H1 (cell line): ENCODE data around the gene AGFG1. TPM values are rescaled to one million over a fixed set of nuclear protein-coding genes. Genes with fewer than 3 reads are reported as not detected.

ENCODE experiments used
- CHD7 ChIP-seq: fragments of 300-600 bp; sonication (generic); IDR thresholded peaks from 2 replicates; pipeline ENCODE4 v1.7.1; 2012; ENCODE audit warnings: low read length, moderate library complexity, mild to moderate bottlenecking, inconsistent platforms; ENCODE audit not compliant: insufficient replicate concordance
- CTCF ChIP-seq, 3 experiments: IDR thresholded peaks; 1 replicate in 2 of 3; 2 replicates in 1 of 3; pipeline versions ENCODE4 v1.5.1 to v1.6.1; 2011; ENCODE audit warnings: low read length in 3 of 3, mild to moderate bottlenecking in 3 of 3, inconsistent platforms in 2 of 3, low read depth in 1 of 3, moderate library complexity in 1 of 3; ENCODE audit not compliant: insufficient read depth in 1 of 3; ENCODE audit errors: control extremely low read depth in 1 of 3
- HDAC6 ChIP-seq: IDR thresholded peaks from one replicate; pipeline ENCODE4 v1.7.1; 2012; ENCODE audit warnings: low read depth, mild to moderate bottlenecking, inconsistent platforms, low read length, moderate library complexity
- KDM5A ChIP-seq: fragments of 200-600 bp; IDR thresholded peaks from 2 replicates; pipeline ENCODE4 v1.7.1; 2012; ENCODE audit warnings: mild to moderate bottlenecking, low read length, inconsistent platforms, mixed read lengths
- MAX ChIP-seq: IDR thresholded peaks from 2 replicates; pipeline ENCODE4 v1.6.1; 2012; ENCODE audit warnings: inconsistent platforms
- TEAD4 ChIP-seq: IDR thresholded peaks from 2 replicates; pipeline ENCODE4 v1.6.1; 2012; ENCODE audit warnings: low read depth, low read length, inconsistent platforms, mixed read lengths
- ZNF274 ChIP-seq: IDR thresholded peaks from 2 replicates; pipeline ENCODE4 v1.7.0; 2012; ENCODE audit warnings: low read length, borderline replicate concordance; ENCODE audit errors: extremely low read depth
- polyA plus RNA-seq, 7 experiments: library from polyadenylated mRNA; depleted of rRNA in 3 of 7; stranded (reverse) in 5 of 7; unstranded in 2 of 7; fragments of >200 nt in 5 of 7; fragments of 200-250 nt in 2 of 7; gene quantifications; 1 replicate in 5 of 7; 2 replicates in 1 of 7; 4 replicates in 1 of 7; pipeline versions ENCODE4 v1.2.1 to v1.2.3, GENCODE V29; 2011 to 2013; ENCODE audit warnings: missing spikeins in 2 of 7, mixed read lengths in 2 of 7
- total RNA-seq: library from RNA; stranded (reverse); fragmentation: NEBNext Ultra II Directional; extraction: Animal tissue kit (Norgen Biotek cat#: 25700); gene quantifications from 2 replicates; pipeline ENCODE4 v1.2.1, GENCODE V29; 2021

Gene AGFG1
- total and polyA plus RNA-seq, 2 of the 8 experiments (the other 6 are each of a cell fraction or from before 2014, with no cell fraction given), result 102 to 147 TPM

- no peak for TF ChIP-seq CTCF (IDR thresholded peaks at IDR 0.05; ENCODE audit: control extremely low read depth in 1 of 3, insufficient read depth in 1 of 3, low read depth in 1 of 3, low read length in 3 of 3)
- TF ChIP-seq HDAC6, result no peak
- TF ChIP-seq MAX, result no peak
- TF ChIP-seq CHD7, result no peak
- TF ChIP-seq KDM5A, result no peak
- TF ChIP-seq TEAD4, result no peak
- TF ChIP-seq ZNF274, result no peak
Observed at GRCh38 chr2:227509824-227510619, 38.1 kb downstream of the AGFG1 start (continued).
